RPMI7951 (cell line): ENCODE data around the gene LARP1. TPM values are rescaled to one million over a fixed set of nuclear protein-coding genes. Genes with fewer than 3 reads are reported as not detected.
A peak's percentile ranks its signal among the peaks of the same experiment; 100 is the strongest.
"Not testable (repeated sequence)": the region's sequence is repeated elsewhere in the genome, so short reads cannot be mapped to it uniquely, and the experiment has no call there.

ENCODE experiments used
- DNase-seq: peaks from one replicate; pipeline ENCODE4 v3.0.0-alpha.2; 2012; ENCODE audit warnings: low read depth
- total RNA-seq: library from RNA; depleted of rRNA; stranded (reverse); fragments of >200 nt; shearing (Covaris generic); gene quantifications from 2 replicates; pipeline ENCODE4 v1.2.3, GENCODE V29; 2014

LARP1 gene
- total RNA-seq, 1 experiment from 2014 or later, result 32.4 TPM

GRCh38 chr5:154793599-154794524, 38.7 kb downstream of the LARP1 start:
- DNase-seq, result no peak

- no peak for DNase-seq
Observed at GRCh38 chr5:154794525-154795234, 39.5 kb downstream of the LARP1 start.

GRCh38 chr5:154795235-154795596, 40.0 kb downstream of the LARP1 start:
- DNase-seq, result no peak

- no peak for DNase-seq
Observed at GRCh38 chr5:154797762-154798161, 42.6 kb downstream of the LARP1 start.

GRCh38 chr5:154800582-154800981, 45.4 kb downstream of the LARP1 start:
- DNase-seq, result no peak

GRCh38 chr5:154801083-154801482, 45.9 kb downstream of the LARP1 start:
- DNase-seq, result no peak

GRCh38 chr5:154802050-154802449, 46.9 kb downstream of the LARP1 start:
- DNase-seq, result no peak

GRCh38 chr5:154806176-154806575, 51.0 kb downstream of the LARP1 start:
- DNase-seq, result no peak

GRCh38 chr5:154811239-154811638, 56.1 kb downstream of the LARP1 start:
- DNase-seq, result no peak

GRCh38 chr5:154811653-154812465, 56.7 kb downstream of the LARP1 start:
- DNase-seq, result peak; percentile 51

GRCh38 chr5:154813158-154813557, 58.0 kb downstream of the LARP1 start:
- DNase-seq, result no peak

- DNase-seq, result no peak
Observed at GRCh38 chr5:154813736-154814135, 58.6 kb downstream of the LARP1 start.

- no peak for DNase-seq
Observed at GRCh38 chr5:154815025-154815424, 59.8 kb downstream of the LARP1 start.

- DNase-seq, result no peak
Observed at GRCh38 chr5:154815684-154816247, 60.6 kb downstream of the LARP1 start.

GRCh38 chr5:154816891-154817492, 61.8 kb downstream of the LARP1 start:
- no peak for DNase-seq

GRCh38 chr5:154817815-154818214, 62.6 kb downstream of the LARP1 start:
- no peak for DNase-seq

- DNase-seq, result no peak
Observed at GRCh38 chr5:154818471-154819116, 63.4 kb downstream of the LARP1 start.

GRCh38 chr5:154819546-154819945, 64.4 kb downstream of the LARP1 start:
- no peak for DNase-seq

- DNase-seq, result no peak
Observed at GRCh38 chr5:154820383-154820782, 65.2 kb downstream of the LARP1 start.

- DNase-seq, result not testable (repeated sequence)
Observed at GRCh38 chr5:154822896-154823295, 67.7 kb downstream of the LARP1 start.

GRCh38 chr5:154823605-154824004, 68.4 kb downstream of the LARP1 start:
- no peak for DNase-seq
